GM12878 (cell line): Measurements from ENCODE around the gene MRTFA. TPM values are rescaled to one million over a fixed set of nuclear protein-coding genes. Genes with fewer than 3 reads are reported as not detected.

Experiments used
- ATAC-seq: fragments of 200-7000 bp; cut with Tn5 transposase; 3 replicates; pipeline ENCODE4 v1.9.1; 2020; ENCODE audit warnings: mild to moderate bottlenecking, moderate library complexity
- BruUV-seq: library from RNA; stranded (reverse); fragments of 400-500 nt; replicated peaks from 2 replicates; lab custom pipeline; 2021; lab: Mats Ljungman, UMichigan
- CTCF ChIA-PET: fragments of 300-600 bp; sonication (Branson Sonifier 250); formaldehyde crosslinking; extraction: SDS; loops from one replicate; lab custom pipeline; 2021; ENCODE audit warnings: inconsistent platforms; lab: Yijun Ruan, JAX
- POLR2A ChIA-PET: fragments of 350-600 bp; formaldehyde crosslinking; extraction: SDS; loops from one replicate; lab custom pipeline; 2021; ENCODE audit warnings: inconsistent platforms; lab: Charles Lee
- RAD21 ChIA-PET: fragments of 300-600 bp; sonication (Branson Sonifier 250); formaldehyde crosslinking; loops from one replicate; lab custom pipeline; 2023; ENCODE audit warnings: antibody characterized with exemption; ENCODE audit not compliant: unreplicated experiment; lab: Charles Lee
- SMC1A ChIA-PET: fragments of 300-600 bp; sonication (Branson Sonifier 250); formaldehyde crosslinking; loops from one replicate; lab custom pipeline; 2023; ENCODE audit not compliant: unreplicated experiment, uncharacterized antibody; lab: Charles Lee
- DNase-seq: peaks from one replicate; pipeline ENCODE4 v3.0.0-alpha.2; 2011; ENCODE audit warnings: low read depth, low spot score
- FAIRE-seq: peaks from 3 replicates; lab custom pipeline; 2011; peaks lifted over from hg19 to GRCh38; lab: Jason Lieb, UNC
- H2AFZ ChIP-seq: 2 replicates; pipeline ENCODE4 v1.6.0; 2011; ENCODE audit warnings: low read depth, low read length, control low read depth; ENCODE audit not compliant: control insufficient read depth
- H3K27ac ChIP-seq: 2 replicates; pipeline ENCODE4 v1.5.1; 2011; ENCODE audit warnings: control low read depth; ENCODE audit not compliant: control insufficient read depth, insufficient read depth
- H3K27me3 ChIP-seq, 2 experiments: replicated peaks in 1 of 2; 2 replicates each; pipeline versions ENCODE4 v1.6.0 to v1.6.1; 2011; ENCODE audit warnings: low read length in 1 of 2; ENCODE audit not compliant: control insufficient read depth in 2 of 2, insufficient read depth in 2 of 2
- H3K36me3 ChIP-seq, 2 experiments: 2 replicates each; pipeline ENCODE4 v1.5.1; 2011; ENCODE audit warnings: low read length in 1 of 2; ENCODE audit not compliant: control insufficient read depth in 2 of 2, insufficient read depth in 2 of 2
- H3K4me1 ChIP-seq: 2 replicates; pipeline ENCODE4 v1.6.1; 2011; ENCODE audit warnings: mild to moderate bottlenecking, low read length, moderate library complexity, mixed read lengths; ENCODE audit not compliant: control insufficient read depth, insufficient read depth
- H3K4me2 ChIP-seq: 2 replicates; pipeline ENCODE4 v1.6.0; 2011; ENCODE audit warnings: control low read depth; ENCODE audit not compliant: control insufficient read depth, insufficient read depth
- H3K4me3 ChIP-seq: fragments of 200-600 bp; sonication (generic); 2 replicates; pipeline ENCODE4 v1.5.1; 2016
- H3K79me2 ChIP-seq: 2 replicates; pipeline ENCODE4 v1.6.0; 2011; ENCODE audit warnings: low read length; ENCODE audit not compliant: control insufficient read depth, insufficient read depth
- H3K9ac ChIP-seq: 2 replicates; pipeline ENCODE4 v1.8.0; 2011; ENCODE audit warnings: low read length, control low read depth, mixed read lengths; ENCODE audit not compliant: control insufficient read depth, insufficient read depth
- H3K9me3 ChIP-seq: replicated peaks from 3 replicates; pipeline ENCODE4 v1.5.1; 2011; ENCODE audit warnings: mild to moderate bottlenecking, low read length; ENCODE audit not compliant: control insufficient read depth, insufficient read depth
- H4K20me1 ChIP-seq: 2 replicates; pipeline ENCODE4 v1.6.0; 2011; ENCODE audit not compliant: control insufficient read depth, insufficient read depth
- RAD51 ChIP-seq: fragments of 450-650 bp; IDR thresholded peaks from 2 replicates; pipeline ENCODE4 v1.6.1; 2016; ENCODE audit warnings: moderate library complexity, mild to moderate bottlenecking, inconsistent platforms
- RELA ChIP-seq: fragments of 450-650 bp; IDR thresholded peaks from 2 replicates; pipeline ENCODE4 v1.8.0; 2014; ENCODE audit warnings: borderline replicate concordance; ENCODE audit not compliant: partially characterized antibody
- TBL1XR1 ChIP-seq: IDR thresholded peaks from 2 replicates; pipeline ENCODE4 v1.6.1; 2012; ENCODE audit warnings: low read depth, low read length, improper control_type of control experiment
- USF1 ChIP-seq: IDR thresholded peaks from 2 replicates; pipeline ENCODE4 v1.6.1; 2011; ENCODE audit warnings: borderline replicate concordance, low read depth, mild to moderate bottlenecking, moderate library complexity, mixed read lengths, low read length; ENCODE audit not compliant: insufficient read depth; ENCODE audit errors: extremely low read length
- ZBTB11 ChIP-seq: fragments of 450-650 bp; formaldehyde crosslinking; IDR thresholded peaks from 2 replicates; pipeline ENCODE4 v1.5.0; 2022; ENCODE audit warnings: mild to moderate bottlenecking, missing genetic modification characterization
- ZBTB40 ChIP-seq: fragments of 450-650 bp; IDR thresholded peaks from 2 replicates; pipeline ENCODE4 v1.6.1; 2016; ENCODE audit warnings: mild to moderate bottlenecking, moderate library complexity, borderline replicate concordance
- WGBS: methylation state at CpG from one replicate; pipeline ENCODE4 v1.1.6; 2016; ENCODE audit warnings: low lambda C conversion rate; ENCODE audit not compliant: insufficient replicate concordance, insufficient coverage; ENCODE audit errors: missing lambda C conversion rate; 5-methylcytosine and 5-hydroxymethylcytosine counted together
- in situ Hi-C: fragments of 300-500 bp; cut with MboI; formaldehyde crosslinking; loops from 9 replicates; pipeline ENCODE4 v1.14.3; 2018; ENCODE audit warnings: mixed read lengths
- intact Hi-C: fragments of 100-400 bp; cut with micrococcal nuclease; formaldehyde crosslinking; loops from one replicate; pipeline ENCODE4 v1.14.2; 2022; ENCODE audit not compliant: unreplicated experiment
- polyA plus RNA-seq, 11 experiments: library from polyadenylated mRNA; depleted of rRNA in 4 of 11; unstranded in 6 of 11; stranded (reverse) in 5 of 11; fragments of >200 nt; fragmentation: Nextera tagmentation in 4 of 11; fragmentation: Illumina TruSeq in 1 of 11; extraction: Ambion mirVana in 4 of 11; extraction: Trizol in 1 of 11; gene quantifications; 1 replicate in 1 of 11; 2 replicates in 10 of 11; pipeline versions ENCODE4 v1.2.1 to v1.2.3, GENCODE V29; 2011 to 2016; ENCODE audit warnings: inconsistent platforms in 2 of 11, missing spikeins in 2 of 11, low read depth in 1 of 11
- total RNA-seq, 4 experiments: library from RNA; depleted of rRNA in 3 of 4; stranded (reverse); fragments of >200 nt in 3 of 4; fragmentation: Illumina TruSeq in 1 of 4; extraction: Trizol in 1 of 4; gene quantifications; 2 replicates each; pipeline versions ENCODE4 v1.2.1 to v1.2.3, GENCODE V29; 2013 to 2021

MRTFA gene
- total and polyA plus RNA-seq, 10 of the 15 experiments (the other 5 are each of a cell fraction or from before 2014, with no cell fraction given): 2.0 to 63.9 (median 17.9) TPM

- Histone ChIP-seq H3K36me3 (peaks cover 14 to 30% of the 10 kb centered on the region in 2 experiments), H4K20me1 (peaks cover 2% of the 10 kb centered on the region; the same call in 1 of the 2 replicates), H3K9ac (no peak overlapping the region), H3K4me2 (no peak overlapping the region), H3K27ac (no peak overlapping the region), H3K9me3 (no peaks in the 10 kb centered on the region), H3K4me3 (no peak overlapping the region), H3K79me2 (no peaks in the 10 kb centered on the region), H2AFZ (no peak overlapping the region), H3K4me1 (peaks cover 37% of the 10 kb centered on the region), H3K27me3 (no peaks in the 10 kb centered on the region)
- BruUV-seq: no TSS peak
- in situ Hi-C loops (no loop called here), intact Hi-C loops (no loop called here)
- no peak for ATAC-seq
- ChIA-PET POLR2A (interaction anchor here (1.0 kb wide), 1 partner anchor 11 kb away, joined by 3 read pairs; no protein-coding TSS in a partner anchor), RAD21 (no interaction called here), SMC1A (interaction anchor here (0.7 to 1.1 kb wide), 2 partner anchors 12 to 21 kb away, joined by 3 read pairs; no protein-coding TSS in a partner anchor), CTCF (no interaction called here)
- TF ChIP-seq RAD51: no peak
- no peak for TF ChIP-seq USF1
- TF ChIP-seq ZBTB40: no peak
- TF ChIP-seq RELA: no peak
- no peak for TF ChIP-seq TBL1XR1
- no peak for TF ChIP-seq ZBTB11 (CRISPR knock-in tag)
- no peak for DNase-seq
- no peak for FAIRE-seq
- 96% methylated on average over 3 of the region's 3 CpGs for WGBS
Measured at GRCh38 chr22:40403141-40403540, 233.4 kb downstream of the MRTFA start.
